Measurements from ENCODE around the gene ACOX3.
A peak's percentile ranks its signal among the peaks of the same experiment; 100 is the strongest.

Gene ACOX3

DNA sequence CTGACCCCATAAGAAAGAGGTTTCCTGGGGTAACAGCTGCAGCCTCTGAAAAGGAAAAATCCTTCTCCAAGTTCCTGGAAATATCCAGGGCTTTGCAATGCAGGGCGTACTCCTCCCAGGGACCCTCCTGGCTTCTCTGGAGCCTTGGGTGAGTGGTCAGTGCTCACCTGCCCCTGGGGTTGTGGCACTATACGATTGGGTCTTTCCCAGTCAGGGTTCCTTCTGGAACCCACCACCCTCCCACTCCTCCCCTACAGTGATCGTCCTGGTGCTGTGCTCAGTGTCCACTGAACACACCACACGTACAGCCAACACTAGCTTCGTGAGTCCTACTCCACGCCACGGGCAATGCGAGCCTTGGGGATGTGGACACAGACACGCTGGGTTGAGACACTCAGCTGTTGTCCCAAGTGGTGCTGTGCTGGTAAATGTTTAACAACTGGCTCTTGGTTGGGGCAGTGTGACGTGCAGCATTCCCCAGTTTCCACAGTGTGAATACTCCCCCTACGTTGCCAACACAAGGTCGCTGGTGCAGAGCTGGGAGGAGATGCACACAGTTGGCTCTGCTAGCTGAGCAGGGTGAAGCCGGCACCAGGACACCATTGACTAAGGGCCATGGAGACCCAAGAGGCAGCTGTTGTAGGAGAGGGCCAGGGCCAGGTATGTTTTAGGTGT is 105.6 kb downstream of the ACOX3 start:
- DNase-seq (ENCODE audit: low spot score), result no peak

GRCh38 chr4:8333726-8334460 is 106.6 kb downstream of the ACOX3 start:
- DNase-seq (ENCODE audit: low spot score), result no peak

- DNase-seq (ENCODE audit: low spot score), result no peak
Observed at GRCh38 chr4:8332891-8333331, 107.6 kb downstream of the ACOX3 start.

- no peak for DNase-seq (ENCODE audit: low spot score)
Observed at GRCh38 chr4:8332038-8332857, 108.3 kb downstream of the ACOX3 start.

GRCh38 chr4:8331575-8331955 is 109.0 kb downstream of the ACOX3 start:
- DNase-seq (ENCODE audit: low spot score), result no peak

GRCh38 chr4:8330821-8331574 is 109.5 kb downstream of the ACOX3 start:
- DNase-seq (ENCODE audit: low spot score), result no peak

DNA sequence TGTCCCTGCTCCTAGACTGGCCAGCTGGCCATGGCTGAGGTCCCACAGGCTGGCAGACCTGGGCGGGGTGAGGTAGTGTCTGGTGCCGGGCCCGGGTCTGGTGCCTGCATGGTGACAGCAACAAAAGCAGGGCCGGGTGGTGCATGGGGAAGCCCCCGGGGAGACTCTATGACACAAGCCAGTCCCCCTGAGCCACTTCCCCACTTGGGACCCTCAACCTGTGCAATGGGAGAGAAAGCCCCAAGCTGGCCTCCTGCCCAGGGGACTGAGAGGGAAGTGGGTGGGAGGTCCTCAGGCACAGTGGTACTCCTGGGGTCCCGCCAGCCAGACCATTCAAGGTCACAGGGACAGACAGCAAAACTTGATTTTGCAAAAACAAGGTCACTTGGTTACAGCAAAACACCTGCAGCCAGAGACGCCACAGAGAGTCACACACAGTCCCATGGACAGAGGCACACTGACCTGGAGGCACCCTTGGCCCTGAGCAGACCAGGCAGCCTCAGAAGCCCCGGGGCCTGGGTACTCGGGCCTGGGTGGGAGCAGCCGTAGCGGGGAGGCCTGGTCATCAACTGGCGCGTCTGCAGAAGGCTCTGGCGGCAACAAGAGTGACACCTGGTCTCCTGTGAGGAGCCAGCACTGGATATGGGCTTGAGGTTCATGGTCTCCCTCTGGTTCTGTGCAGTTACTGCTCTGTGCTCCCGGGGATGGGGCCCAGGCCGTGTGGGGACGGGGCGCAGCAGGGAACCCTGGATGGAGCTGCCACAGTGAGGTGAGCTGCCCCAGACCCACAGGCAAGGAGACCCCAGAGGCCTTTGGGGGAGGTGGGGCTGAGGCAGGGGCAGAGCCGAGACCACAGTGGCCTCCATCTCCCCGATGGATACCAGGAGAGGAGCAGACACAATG is 110.4 kb downstream of the ACOX3 start:
- no peak for DNase-seq (ENCODE audit: low spot score)

- no peak for DNase-seq (ENCODE audit: low spot score)
Observed at GRCh38 chr4:8329560-8329858, 111.0 kb downstream of the ACOX3 start.

- no peak for DNase-seq (ENCODE audit: low spot score)
Observed at GRCh38 chr4:8328866-8329559, 111.5 kb downstream of the ACOX3 start.

- DNase-seq (ENCODE audit: low spot score), result no peak
Observed at GRCh38 chr4:8328456-8328855, 112.1 kb downstream of the ACOX3 start.

GRCh38 chr4:8326206-8326605 is 114.3 kb downstream of the ACOX3 start:
- DNase-seq (ENCODE audit: low spot score), result no peak

GRCh38 chr4:8325291-8325973 is 115.1 kb downstream of the ACOX3 start:
- DNase-seq (ENCODE audit: low spot score), result no peak

GRCh38 chr4:8324640-8325239 is 115.8 kb downstream of the ACOX3 start:
- no peak for DNase-seq (ENCODE audit: low spot score)

GRCh38 chr4:8323947-8324555 is 116.5 kb downstream of the ACOX3 start:
- DNase-seq (ENCODE audit: low spot score), result no peak

DNA sequence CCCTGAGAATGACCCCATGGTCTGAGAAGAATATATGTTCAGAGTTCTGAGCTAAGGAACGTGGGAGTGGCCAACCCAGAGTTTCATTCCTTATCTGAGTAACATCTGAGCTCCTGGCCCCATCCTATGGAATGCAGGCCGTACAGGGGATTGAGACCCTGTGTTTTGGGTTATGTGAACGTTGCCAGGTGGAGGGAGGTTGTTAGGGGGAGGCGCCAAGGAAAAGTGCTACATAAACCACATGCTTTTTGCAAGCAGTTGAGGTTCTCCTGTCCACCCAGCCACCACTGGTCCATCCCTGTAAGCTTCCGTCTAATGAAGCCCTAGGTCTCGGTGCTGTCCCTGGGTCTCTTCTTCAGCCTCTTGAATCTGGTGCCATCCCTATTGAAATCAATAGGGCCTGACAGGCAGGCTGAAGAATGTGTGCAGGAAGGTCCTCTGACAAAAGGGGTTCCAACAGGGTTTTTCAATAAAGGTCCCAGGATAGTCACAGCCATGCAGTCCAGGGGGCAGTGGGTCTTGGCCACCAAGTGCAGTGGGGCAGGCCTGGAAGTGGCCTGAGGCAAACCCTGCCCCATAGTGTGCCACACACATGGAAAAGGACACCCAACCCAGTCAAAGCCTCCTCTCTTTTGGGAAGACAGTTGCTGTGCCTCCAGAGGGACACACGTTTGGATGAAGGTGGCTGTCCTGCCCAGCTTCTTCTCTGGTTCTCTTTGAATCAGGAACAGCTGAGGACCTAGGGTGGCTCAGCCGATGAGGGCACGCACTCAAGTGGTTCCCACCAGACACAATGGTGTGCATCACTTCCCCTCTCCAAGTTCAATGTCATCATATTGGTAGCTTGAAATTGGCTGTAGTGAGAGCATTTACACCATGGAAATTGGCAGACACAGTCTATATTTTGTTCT is 117.5 kb downstream of the ACOX3 start:
- no peak for DNase-seq (ENCODE audit: low spot score)

DNA sequence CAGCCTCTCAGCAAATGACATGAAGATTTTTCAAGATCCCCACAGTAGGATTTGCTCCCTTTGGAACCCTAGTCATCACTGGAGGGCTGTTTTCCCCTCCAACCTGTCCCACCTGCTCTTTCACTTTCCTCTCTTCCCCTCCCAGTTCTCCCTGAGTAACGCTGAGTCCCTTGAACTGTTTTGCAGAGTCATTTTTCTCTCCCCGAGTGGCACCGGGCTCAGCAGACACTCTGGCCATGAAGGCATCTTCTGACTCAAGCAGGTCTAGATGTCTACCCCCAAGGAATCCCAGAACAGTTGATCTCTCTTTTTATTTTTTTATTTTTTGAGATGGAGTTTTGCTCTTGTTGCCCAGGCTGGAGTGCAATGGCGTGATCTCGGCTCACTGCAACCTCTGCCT is 118.8 kb downstream of the ACOX3 start:
- DNase-seq (ENCODE audit: low spot score), result no peak

GRCh38 chr4:8321220-8321619 is 119.3 kb downstream of the ACOX3 start:
- DNase-seq (ENCODE audit: low spot score), result no peak

GRCh38 chr4:8320386-8320750 is 120.2 kb downstream of the ACOX3 start:
- peak; percentile 5 for DNase-seq (ENCODE audit: low spot score)
